OCI-M1 (cell line): ENCODE measurements around the gene ZDHHC14.

Source experiments
- DNase-seq: peaks from one replicate; lab custom pipeline; 2025; lab: John Stamatoyannopoulos, UW

The ZDHHC14 gene

DNA sequence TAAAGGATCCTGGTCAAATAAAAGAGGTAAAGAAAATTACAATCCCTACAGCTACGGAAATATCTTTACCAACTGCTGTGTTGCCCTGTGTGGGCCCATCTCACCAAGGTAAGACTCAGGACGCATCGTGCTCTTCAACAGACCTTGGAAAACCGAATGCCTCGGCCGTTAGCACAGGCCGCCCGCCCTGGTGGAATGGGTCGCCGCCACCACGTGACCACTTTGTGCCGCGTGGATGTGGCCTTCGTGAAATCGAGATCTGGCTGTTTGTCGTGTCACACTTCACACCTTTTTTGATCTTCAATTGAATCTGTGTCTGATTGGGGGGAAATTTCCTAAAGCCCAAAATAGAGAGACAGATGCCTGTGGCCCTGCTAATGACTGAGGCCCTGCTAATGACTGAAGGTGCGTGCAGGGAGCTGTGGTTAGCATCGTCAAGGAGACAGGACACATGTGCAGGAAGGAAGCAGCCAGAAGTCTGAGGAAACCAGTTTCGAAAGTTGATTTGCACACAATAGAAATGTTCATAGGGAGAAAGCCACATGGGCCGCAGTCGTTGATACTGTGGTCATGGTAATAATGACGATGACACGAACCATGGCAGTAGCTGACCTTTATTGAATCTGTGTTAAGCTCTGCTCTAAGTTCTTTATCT is 266.4 kb downstream of the ZDHHC14 start:
- DNase-seq = no peak

DNA sequence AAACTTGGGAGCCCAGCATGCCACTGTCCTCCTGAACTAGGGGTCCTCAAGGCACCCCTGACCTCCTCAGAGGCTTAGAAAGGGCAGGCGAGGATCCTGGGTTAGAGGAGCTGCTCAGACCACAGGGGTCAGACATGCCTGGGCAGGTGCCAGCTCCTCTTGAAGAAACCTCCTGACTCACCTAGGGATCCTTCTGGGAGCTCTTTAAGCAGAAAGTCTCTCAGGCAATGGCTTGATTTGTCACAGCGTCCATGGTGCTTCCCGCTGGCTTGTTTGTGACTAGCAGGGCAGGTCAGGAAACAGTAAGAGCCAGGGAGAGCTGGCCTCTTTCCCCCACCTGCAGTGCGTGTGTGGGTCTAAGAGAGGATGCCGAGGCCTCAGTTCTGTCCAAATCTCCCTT is 267.6 kb downstream of the ZDHHC14 start:
- no peak for DNase-seq

DNA sequence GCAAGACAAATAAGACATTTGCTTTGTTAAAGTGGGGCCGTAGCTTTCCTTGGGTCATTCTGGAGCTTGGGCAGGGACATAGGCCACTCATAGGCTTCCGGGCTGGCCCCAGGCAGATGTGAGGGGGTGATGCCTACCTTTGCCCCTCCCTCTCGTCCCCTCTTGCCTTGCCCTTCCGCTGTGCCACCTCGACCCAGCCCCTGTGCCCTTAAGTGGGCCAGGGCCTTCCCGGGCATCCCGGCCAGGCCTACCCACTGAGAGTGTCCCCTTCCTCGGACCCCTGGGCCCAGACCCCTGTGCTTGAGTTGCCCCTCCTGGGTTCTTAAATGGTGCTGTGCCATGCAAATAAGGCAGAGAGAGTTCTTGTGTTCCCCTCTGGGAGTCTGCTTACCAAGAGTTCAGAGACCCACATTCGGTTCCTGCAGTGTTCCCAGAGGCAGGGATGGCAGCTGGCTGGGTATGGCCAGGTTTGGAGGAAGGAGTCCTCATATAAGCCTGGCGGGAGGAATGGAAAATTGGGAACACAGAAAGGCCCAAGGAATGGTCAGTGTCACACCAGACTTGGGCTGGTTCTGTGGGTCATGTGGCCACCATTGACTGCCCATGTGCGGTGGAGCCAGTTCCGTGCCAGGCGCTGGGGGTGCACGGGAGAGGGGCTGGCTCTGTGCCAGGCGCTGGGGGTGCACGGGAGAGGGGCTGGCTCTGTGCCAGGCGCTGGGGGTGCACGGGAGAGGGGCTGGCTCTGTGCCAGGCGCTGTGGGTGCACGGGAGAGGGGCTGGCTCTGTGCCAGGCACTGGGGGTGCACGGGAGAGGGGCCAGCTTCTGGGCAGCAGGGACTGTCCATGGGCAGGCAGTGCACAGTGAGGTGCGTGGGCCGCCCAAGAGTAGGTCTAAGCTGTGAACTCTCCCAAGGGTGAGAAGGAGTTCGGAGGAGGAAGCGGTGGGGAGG is 268.6 kb downstream of the ZDHHC14 start:
- no peak for DNase-seq

DNA sequence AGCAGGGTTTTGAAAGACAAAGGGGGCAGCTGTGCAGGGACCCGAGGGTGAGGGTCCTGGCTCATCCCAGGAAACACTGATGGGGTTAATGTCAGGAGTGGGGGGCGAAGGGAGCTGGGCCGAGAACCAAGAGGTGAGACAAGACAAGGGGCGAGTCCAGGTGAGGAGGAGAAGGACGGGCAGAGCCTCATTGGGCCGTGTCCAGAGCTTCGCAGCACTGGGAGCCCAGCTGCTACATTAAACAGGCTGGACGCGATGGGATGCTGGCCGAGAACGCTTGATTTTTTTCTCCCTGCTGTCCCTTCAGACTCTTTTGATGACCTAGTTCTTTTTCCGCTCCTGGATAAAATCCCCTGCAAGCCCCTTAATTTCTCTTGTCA is 269.3 kb downstream of the ZDHHC14 start:
- DNase-seq = no peak

DNA sequence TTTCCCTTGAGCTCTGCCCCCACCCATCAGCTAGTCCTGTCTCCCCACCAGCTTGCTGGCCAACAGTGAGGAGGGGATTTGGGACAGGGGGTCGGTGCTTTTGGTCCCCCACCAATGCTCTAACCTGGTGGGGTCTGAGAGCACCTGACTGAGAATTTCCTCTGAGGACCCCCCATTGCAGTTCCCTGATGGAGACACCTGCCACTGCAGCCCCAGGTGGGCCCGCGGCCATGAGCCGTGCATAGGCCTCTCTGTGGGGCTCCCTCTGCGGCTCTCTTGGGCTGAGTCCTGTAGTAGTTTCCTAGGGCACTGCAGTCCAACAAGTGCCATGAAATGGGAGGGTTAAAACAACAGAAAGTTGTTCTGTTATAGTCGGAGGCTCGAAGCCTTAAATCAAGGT is 269.8 kb downstream of the ZDHHC14 start:
- DNase-seq = no peak

DNA sequence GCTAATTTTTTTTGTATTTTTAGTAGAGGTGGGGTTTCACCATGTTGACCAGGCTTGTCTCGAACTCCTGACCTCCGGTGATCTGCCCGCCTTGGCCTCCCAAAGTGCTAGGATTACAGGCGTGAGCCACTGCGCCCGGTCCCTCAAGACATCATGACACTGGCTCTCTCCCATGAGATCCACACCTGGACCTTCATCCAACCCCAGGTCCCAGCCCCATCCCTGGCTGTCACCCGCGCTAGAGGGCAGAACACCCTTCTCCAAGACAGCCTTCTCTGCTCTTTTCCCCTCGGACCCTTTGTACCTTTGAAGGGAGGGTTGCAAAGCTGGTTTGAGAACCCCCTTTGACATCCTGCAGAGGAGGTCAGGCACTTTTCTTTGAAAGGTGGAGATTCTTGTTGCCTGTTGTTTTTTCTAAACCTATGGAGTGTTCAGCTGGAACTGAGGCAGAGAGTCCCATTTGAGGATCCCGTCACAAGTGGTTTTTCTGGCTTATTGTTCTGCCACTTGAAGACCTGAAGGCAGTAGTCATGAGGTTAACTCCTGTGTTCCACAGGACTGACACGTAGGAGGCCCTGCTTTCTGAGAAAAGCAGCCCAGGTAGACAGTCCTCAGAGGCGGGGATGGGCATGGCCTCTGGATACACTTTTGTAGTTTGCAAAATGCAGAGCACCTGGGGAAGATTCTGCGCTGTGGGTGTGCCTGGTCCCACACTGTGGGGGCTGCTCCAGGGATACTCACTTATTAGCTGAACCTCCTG is 270.9 kb downstream of the ZDHHC14 start:
- no peak for DNase-seq

DNA sequence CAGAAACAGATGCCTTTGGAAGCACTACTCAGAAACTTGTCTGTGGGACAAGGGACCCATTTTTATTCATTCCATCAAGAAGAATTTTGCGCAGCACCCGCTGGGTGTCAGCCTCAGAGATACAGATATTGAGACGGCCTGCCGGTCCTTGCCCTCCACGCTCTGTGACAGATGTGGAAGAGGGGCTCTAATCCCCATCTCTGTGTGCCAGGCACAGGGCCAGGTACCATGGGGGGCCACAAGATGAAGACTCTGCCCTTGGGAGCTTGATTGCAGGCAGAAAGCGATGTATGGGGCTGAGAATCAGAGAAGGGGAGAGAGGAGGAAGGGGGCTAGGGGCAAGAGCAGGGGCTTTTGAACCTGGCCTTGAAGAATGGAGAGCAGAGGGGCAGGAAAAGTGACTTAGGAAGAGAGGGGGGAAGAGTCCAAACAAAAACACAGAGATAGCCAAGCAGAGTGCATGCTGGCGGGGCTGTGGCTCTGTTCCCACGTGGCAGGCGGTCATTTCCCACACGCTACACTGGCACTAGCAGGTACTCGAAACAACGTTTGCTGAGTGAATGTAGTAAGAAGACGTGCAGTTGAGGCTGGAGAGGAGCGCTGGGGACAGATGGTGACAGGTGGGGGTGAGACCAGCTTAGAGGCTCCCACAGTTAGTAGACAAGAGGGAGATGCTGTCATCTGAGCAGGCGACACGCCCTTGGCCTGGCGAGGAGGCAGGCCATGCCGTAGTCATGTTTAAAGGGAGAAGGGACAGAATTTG is 271.8 kb downstream of the ZDHHC14 start:
- DNase-seq = no peak

DNA sequence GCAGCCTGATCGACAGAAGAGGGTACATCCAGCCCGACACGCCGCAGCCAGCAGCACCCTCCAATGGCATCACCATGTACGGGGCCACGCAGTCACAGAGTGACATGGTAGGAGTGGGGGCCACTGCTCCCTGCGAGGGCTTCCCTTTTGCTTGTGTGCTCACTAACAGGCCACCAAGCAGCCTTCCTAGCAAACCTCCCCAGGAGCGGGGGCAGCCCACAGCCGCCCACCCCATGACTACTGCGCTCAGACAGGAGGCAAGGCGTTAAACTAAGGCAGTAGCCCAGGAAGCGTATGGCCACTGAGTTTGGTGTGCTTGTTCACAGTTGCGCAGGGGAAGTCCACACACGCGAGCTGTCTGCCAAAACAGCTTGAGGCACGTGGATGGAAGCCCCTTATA is 272.5 kb downstream of the ZDHHC14 start:
- no peak for DNase-seq

DNA sequence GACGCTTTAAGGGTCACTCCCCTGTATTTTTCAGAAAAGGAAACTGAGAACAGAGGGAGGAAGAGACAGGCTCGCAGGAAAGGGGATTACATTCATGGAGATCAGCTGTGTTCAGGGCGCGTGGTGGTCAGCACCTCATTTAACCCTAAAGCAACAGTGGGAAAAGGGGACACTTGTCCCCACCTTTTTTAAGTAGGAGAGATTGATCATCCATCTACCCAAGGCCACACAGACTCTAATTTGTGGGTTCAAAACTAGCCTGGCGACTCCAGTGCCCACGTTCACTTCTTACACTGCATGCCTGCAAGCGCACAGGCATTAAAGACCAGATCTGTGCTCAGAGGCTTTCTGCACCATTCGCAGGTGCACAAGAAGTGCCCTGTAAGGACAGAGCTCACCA is 274.1 kb downstream of the ZDHHC14 start:
- DNase-seq = no peak

DNA sequence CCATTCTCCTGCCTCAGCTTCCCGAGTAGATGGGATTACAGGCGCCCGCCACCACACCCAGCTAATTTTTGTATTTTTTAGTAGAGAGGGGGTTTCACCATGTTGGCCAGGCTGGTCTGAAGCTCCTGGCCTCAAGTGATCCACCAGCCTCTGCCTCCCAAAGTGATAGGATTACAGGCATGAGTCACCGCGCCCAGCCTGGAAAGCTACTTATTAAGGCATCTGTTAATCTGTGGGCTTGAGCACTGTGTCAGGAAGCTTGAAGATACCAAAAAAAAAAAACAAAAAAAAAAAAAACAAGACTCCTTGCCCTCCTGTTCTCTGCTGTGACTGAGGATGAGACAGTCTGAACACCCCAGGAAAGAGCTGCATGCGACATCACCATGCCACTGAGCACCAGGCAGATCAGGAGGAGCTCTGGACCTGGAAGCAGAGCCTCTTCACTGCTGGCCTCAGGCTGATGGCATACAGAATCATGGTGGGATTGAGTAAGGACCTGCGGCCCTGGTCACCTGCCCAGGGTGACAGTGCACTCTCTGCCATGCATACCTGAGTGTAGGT is 275.5 kb downstream of the ZDHHC14 start:
- no peak for DNase-seq

DNA sequence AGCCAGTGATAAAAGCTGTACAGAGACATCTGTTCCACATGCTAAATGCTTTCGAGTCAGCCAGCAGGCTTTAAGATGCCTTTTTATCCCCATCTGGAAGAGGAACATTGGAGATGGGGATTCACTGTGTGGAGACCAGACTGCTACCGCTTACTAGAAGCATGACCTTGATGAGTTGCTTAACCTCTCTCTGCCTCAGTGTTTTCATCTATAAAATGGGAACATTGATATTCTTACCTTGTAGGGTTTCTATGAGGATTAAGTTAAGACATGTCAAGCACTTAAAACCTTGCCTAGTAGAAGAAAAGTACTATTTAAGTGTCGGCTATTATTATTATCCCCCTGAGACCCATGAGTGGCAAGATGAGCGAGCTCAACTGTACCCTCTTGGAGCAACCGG is 276.8 kb downstream of the ZDHHC14 start:
- no peak for DNase-seq

DNA sequence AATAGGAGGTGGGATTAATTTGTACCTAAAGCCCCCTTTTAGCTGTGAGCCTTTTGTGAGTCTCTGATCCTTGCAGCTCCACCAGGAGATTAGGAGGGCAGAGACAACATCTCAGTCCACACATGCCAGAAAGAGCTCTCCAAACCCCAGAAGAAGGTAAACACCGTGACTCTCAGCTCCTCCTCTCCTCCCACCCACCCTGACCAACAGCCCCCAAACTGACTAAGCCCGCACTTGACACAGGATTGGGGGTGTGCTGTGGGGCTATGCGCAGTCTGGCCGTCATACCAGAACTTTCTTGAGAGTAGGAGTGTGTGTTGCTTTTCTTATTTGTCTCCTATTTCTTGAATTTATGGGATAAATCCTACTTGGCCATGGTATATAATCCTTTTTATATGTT is 277.3 kb downstream of the ZDHHC14 start:
- no peak for DNase-seq

DNA sequence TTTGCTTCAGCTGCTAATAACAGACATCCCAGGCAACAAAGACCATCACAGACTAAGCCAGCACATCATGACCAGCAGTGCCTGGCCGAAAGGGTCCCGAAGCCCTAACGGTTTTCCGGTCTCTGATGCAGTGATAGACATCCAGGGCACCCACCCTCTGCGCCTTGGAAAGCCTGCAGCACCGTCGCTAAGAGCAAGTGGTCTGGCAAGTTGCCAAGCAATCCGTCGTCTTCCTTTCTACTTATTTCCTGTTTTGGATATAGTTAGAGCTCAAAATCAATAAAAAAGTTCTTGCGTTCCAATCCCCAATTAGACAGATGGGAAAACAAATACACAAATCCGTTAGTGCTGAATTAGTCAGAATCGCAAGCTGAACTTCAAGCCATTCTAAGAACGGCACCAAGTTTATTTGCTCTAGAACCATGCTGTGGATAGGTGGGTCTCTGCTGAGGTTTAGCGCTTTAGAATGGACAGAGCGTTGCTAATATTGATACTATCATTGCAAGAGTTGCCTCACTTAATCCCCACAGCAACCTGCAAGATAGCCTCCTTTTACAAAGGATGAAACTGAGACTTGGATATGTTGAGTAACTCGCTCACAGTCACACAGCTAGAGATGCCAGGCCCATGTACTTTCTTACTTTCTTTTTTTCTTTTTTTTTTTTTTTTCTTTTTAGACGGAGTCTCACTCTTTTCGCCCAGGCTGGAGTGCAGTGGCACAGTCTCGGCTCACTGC is 278.7 kb downstream of the ZDHHC14 start:
- DNase-seq = no peak

DNA sequence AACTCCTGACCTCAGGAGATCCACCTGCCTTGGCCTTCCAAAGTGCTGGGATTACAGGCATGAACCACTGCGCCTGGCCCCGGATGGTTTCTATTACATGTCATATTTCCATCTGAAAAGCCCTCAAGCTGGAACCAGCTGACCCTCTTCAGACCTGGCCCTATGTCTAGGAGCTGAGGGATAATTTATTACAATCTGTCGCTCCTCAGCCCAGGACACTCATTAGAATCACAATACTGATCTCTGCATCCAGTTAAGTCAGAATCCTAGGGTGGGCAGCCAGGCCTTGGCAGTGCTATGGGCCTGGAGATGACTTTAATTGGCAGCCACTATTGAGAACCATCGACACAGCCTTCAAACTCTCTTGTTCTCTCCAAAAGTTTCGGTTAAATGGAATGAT is 279.4 kb downstream of the ZDHHC14 start:
- DNase-seq = no peak

DNA sequence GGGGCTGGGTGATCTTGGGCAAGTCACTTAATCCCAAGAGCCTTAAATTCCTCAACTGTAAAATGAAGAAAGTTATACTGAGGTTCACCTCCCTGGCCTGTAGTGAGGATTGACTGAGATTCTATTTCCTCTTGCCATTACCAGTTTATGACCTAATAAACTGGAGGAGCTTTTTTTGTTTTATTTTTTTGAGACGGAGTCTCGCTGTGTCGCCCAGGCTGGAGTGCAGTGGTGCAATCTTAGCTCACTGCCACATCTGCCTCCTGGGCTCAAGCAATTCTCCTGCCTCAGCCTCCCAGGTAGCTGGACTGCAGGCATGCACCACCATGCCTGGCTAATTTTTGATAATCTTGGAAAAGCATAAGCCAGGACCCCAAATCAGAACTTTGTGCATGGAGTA is 280.7 kb downstream of the ZDHHC14 start:
- no peak for DNase-seq

DNA sequence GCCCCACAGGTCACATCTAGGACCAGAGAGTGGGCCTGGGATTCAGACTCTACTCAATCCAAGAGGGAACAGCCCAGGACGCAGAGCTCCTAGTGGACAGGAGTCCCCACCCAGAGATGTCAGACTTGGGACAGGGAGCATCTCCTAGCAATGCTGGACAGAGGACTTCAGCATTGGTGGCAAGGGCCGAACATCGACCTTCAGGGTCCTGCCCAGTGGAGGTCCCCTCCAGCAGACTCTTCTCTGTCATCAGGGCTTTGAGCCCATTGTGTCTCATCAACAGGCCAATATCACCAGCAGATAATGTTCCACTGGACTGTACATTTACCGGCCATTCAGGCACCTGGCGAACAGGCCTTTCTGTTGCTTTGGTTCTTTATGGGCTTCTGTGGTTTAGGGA is 282.3 kb downstream of the ZDHHC14 start:
- no peak for DNase-seq

DNA sequence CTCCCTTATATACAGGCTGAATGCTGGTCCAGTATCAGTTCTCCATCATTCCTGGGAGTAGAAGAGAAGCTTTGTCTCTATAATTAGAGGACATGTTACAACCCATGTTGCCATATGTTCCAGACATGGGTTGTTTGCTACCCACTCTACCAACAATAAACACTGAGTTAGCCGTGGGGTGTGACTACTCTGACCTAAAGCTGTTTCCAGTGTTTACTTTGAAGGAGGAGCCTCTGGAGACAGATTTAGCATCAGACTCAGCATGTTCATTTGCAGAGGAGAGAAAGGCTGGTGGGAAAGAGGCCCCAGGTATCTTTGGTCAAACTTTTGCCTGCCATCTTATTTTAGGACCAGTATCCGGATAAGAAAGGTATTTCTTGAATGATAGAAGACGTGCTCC is 284.2 kb downstream of the ZDHHC14 start:
- DNase-seq = no peak

DNA sequence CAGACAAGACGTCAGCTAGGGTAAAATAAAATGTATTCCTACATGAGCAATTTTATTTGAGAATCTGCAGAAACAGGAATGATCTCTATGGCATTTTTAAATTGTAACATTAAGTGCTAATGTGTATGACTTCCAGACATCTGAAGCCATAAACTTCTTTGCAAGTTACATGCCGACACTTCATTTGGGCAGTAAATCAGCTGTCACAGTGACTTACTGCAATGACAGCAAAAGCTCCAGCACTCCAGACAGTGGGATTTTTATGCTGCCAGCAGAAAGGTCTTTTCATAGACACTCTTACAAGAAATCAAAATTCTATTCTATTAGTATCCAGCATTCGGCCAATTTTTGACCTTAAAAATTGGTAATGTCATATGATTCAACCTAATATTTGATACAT is 285.7 kb downstream of the ZDHHC14 start:
- DNase-seq = no peak

DNA sequence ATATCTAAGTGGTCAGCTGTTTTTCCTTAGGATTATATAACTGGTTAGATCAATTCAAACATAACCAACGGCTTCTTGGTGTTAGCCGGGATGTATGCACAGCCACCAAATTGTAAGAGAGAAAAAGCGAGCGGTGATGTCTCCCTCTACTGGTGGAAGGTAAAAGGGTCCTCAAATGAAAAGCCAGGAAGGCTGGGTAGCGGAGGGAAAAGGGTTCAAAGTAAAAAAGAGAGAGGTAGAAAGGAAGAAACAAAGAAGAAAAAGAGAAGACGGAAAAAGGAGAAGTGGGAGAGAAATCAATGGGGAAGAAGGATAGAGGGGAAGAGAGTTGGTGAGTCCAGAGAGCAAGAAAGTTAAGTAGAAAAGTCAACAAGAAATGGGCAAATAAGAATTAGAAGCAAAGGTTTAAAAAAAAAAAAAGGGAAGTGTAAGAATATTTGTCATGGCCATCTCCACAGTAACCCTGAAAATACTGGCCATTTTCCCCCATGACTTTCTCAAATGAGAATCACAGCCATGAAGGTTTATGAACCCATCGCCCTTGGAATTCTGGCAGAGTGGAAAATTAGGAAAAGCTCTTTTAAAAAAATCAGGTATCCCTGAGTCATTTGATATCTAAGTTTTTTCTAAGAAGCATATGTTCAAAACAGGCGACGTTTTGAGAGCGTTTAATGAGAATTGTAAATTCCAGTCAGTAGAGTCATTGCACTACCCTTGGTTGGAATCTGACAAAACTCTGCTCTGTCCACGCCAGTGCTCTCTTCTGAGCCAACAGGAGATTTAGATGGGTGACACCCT is 286.4 kb downstream of the ZDHHC14 start:
- DNase-seq = peak; percentile 90

DNA sequence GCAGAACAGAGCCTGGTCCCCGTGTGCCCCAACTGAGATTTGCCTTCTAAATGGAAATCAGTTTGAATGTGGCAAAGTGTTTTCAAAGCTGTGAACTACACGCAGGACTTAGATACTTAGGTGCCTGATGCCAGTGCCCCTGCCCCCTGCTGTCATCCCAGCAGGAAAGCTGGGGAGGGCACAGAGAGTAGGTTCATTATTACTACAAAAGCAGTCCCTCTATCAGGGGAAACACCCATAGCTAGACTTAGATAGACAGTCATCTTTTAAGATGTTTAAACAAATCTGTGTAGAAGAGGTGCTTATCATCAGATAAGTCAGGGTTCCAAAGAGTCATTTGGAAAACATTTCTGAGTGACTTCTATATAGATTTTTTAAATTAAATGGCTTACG is 287.0 kb downstream of the ZDHHC14 start:
- DNase-seq = no peak
